Measurements from ENCODE around the gene TENM3.

Gene TENM3

DNA sequence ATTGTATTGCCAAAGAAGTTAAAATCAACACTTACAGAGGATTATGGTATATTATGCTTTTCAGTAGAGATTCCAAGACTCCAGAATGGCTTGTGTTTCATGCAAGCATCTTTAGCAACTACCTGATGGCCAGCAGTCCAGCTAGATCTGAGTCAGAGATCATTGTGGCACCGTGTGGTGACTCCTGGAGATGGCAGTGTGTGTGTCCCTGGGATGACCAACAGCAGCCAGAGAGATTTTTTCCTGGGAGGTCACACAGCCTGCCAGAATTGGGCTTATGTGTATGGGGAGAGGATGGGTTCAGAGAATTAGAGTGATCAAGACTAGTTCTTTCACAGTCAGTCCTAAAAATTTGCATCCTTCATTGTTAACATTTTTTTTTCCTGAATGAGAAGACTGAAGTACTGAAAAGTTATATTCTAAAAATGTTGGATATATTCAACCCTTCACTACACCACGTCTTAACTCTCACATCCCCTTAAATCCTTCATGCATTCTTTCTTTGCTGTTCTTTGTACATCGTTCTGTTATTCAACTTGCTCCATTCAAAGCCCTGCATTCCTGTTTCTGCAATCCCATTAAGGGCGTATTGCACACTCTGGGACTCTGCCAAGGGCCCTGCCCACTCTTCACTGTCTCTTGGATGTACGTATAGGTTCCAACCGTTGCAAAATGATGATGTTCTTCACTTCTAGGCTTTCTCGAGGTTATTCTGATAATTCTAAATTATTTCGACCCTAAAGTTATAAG lies 12.4 kb downstream of the TENM3 start:
- no peak for DNase-seq

DNA sequence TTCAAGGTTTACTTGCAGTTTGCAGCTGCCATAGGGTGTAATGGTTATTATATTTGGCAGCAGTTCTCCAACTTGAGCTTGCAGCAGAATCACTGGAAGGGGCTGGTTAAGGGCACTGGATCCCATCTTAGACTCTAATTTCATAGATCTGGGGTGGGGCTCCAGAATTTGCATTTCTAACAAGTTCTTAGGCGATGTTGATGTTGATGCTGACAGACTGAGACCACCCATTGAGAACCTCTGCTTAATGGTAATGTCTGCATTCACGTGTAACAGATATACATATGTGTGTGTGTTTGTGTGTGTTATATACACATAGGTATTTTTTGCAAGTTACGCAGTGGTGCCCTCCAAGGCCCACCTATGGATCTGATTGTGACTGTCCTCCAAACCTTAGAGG lies 13.8 kb downstream of the TENM3 start:
- no peak for DNase-seq

DNA sequence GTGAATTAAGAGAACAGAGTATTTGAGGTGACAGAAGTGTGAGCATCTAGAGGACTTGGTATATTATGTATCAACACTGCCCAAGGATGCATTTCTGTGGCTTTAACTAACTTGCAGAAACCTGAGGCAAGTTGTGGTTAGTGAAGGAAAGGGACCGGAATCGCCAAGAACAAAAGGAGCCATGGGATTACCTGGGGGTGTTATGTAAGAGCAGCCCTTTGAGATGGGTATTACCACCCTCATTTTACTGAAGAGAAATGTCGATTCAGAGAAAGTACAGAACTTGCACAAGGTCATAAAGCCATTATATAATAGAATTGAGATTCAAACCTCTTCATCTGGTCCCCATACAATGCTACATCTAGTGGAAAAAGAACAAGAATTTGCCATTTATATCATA lies 14.3 kb downstream of the TENM3 start:
- no peak for DNase-seq

DNA sequence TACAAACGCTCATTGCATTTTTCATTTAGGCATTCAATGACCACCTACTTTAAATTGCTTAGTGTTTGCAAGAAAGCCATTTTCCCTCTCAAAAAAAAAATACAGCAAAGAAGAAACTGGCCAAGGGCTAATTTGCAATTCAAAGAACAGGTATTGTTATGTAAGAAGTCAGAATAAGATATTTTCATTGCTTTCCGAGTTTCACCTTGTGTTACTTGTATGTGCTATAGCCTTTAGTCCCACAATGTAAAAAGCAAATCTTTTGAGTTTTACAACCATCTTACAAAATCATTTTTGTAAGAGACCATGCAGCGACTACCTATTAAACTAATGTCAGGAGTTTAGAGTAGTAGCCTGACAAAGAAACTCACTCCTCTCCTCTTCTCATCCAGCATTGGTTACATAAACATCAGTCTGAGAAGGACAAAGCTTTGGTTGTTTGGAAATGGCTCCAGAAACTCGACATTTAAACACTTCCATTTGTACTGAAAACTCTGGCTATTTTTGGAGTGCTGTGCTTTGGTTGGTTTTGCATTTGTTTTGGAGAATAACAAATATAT lies 15.3 kb downstream of the TENM3 start:
- DNase-seq, result no peak

DNA sequence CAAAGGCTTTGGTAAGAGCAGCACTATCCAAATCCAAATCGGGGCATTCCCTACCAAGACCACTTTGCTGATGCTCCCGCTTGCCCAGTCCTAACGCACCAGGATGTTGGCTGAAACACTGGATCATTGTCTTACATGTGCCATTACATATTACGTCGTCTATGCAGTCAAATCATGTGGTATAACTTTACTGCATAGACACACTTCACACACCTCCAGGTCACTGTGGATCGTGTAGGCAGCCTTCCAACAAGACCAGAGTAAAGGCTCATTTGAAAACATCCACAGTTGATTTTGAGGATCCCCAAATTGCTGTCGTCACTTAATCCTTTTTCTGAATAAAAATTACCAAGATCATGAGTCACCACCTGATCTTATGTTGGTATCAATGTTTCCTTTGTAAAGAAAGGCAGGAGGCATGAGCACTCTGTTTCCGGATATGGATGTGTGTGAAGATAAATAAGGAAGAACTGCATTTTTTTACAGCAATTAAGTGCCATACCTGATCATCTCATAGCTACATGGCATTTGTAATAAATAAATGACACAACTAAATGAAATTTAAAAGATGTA lies 18.5 kb downstream of the TENM3 start:
- DNase-seq, result no peak

DNA sequence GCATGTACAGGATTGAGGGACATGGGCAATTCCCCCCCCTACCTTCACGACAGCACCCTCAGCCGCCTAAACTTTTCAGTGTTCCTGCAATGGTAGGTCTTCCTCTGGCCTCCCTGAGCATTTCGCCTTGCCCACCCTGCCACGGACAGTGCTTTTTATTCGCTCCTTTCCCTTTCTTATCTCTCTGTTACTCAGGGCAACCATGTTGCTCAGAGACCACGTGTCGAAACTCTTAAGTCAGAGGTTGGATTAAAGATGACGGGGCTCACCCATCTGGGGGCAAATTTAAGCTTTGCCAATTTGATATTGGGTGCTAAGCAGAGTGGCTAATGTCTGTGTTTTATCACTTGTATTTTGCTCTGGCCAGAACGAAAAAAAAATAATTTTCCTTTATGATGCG lies 20.4 kb downstream of the TENM3 start:
- no peak for DNase-seq

DNA sequence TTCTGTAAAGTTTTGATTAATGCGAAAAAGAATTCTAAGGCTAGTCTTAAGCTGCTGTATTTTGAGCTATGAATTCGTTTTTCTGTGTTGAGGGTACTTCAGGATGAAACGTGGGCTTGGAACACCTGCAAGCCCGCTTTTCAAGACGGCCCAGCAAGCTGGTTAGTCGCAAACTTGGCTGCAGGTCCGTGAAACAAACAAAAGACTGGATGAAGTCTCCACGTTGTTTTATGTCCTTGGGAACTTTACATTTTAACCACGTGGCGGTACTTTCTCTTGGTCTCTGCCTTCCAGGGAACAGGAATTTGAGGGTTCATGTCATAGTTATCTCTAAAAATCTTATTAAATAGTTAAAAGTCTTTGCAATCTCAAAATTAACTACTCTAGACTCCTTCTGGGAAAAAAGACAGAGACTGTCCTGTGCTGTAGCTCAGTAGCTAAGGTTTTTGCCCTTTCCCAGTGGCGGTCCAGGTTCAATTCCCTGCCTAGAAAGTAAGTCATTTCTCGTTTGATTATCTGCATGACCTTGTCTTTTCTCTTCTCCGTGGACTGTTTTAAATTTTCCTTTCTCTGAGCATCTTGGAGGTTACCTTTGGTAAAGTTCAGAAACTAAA lies 21.0 kb downstream of the TENM3 start:
- DNase-seq, result no peak

DNA sequence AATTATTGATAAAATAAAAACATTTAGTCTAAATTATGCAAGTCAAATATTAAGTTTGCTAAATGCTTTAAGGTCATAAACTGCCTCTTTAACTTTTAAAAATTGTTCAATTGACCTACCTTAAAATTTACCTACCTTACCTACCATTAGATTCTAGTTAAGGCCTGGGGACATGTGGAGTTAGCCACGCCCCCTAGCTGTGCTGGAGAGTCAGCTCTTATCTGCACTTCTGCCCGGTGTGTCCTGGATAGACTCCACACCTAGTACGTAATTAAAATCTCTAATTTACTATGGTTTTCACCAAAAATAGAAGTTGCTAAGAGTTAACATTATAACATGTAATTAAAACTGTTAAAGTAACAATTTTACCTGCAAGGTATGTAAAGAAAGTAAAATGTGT lies 22.7 kb downstream of the TENM3 start:
- no peak for DNase-seq

DNA sequence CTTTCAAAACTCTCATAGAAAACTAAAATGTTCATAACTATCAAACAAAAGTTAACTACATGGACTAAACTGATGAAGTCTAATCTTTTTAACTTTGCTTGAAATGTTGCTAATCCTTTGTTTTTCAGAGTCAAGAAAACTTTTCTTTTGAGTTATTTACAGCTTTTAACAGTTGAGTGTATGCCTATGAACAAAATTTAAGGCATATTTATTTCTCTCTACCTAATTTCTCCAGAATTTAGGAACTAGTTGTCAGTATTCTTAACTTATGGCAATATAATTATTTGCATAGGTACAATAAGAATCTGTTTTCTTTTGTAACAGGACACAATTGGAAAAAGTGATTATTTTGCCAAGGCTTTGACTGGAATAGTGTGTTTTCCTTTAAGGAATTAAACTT lies 23.8 kb downstream of the TENM3 start:
- no peak for DNase-seq

DNA sequence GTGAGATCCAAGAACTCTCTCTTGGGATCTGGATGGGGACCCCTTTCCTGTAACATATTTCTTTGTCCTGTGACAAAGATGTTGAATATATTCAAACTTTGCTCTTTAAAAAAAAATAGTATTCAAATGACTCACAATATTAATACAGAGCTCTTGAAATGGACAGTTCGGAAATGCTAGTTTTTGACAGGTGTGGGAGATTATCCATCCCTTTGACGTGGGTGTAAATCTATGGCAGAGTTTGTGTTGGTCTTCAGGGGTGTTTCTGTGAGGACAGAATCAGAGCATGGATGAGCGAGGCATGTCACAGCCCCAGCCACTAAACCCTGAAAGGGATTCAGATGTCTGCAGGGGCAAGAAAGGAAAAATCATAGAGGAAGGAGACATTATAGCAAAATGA lies 25.8 kb downstream of the TENM3 start:
- DNase-seq, result no peak

DNA sequence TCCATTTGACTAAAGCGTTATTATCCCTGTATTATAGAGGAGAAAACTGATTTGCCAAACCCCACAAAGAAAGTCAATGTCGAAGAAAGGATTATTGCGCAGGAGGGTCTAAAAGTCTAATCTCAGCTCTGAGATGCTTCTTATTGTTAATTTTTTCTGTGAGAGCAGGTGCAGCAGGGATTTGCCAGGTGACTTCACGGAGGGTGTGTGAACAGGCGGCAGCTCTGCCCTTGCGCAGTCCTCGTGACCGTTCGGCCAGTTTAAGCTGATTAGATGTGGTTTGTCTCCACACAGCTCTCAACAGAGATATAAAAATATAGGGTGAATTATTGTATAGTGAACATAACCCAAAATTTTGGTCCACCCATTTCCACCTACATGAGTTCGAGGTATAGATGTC lies 28.5 kb downstream of the TENM3 start:
- DNase-seq, result no peak

DNA sequence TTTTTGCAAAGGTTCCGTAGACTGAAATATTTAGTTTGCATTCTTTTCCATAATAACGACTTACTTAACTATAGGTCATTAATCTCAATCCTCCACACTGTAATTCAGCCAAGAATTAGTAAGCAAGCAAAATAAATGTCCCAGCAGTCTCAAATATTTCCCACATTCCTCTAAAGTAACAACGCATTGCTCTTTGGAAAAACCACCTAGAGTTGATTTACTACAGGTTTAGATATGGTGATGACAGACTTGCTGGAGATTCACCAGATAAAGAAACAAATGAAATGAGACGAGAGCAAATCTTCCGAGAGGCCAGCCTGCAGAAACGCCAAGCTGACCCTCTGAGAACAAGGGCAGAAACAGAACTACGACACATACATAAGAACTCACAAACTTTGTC lies 28.9 kb downstream of the TENM3 start:
- no peak for DNase-seq

DNA sequence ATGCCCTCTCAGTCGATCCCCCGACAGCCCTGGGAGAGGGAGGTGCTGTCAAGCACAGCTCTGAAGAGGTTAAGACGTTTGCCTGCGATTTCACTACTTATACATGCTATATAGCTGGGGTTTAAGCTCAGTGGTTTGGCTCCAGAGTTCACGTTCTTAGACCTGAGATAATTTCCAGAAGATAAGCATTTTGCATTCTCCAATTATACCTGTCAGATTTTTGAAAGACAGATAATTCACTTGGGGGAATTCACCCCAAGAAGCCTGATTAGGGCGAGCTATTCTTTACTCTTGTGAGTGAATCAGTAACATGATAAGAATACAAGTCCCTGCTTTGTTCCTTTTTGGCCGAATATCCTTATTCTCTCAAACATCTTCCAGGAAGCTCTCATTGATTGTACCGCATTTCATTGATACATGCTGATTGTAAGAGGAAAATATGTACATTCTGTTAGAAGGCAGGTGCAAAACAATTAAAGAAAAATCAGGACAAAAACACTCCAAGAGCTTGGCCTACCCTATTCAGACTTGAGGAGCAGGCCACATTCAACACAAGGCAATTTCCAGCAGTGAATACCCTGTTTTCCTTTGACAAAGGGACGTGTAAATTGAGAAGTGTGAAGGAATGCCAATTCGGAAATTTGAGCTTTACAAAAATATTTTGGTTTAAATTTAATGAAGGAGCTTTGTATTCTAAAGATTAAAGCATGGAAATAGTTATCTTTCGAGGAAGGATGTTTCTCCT lies 30.2 kb downstream of the TENM3 start:
- no peak for DNase-seq

DNA sequence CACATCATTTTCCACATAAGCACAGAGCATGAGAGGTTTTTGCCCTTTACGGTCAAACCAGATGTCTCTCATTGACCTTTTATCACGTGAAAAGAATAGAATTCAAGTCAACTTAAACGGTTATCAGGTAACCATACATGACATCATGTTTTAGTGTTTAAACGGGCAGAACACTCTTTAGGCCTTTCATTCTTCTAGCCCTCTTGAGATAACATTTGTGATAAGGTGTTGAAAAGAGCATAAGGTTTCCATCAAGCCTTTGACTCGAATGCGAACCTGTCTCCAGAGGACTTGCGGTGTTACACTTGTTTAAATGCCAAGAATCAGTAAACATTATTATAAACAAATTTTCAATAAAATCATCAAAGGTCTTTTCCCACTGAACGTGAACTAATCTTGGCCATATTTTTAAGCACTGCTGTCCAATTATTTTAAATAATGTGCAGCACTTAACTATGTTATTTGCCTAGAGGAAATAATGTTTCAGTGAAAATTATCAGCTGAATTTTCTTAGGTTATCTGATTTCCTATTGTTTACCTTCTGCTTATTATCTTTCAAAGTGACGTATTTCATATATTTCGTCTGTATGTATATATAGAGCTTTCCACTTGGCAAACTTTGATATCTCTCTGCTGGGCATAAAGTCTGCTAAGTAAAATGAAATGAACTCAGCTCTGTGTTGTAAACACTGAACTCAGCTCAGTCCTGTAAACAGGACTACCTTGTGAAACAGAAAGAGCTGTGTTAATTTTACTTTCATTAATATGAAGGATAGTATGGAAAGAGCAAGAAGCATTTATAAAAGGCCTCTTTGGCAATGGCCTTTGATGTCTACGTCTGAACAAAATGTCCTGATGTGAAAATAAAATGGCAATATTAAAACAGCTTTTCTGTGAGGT lies 33.3 kb downstream of the TENM3 start:
- no peak for DNase-seq

DNA sequence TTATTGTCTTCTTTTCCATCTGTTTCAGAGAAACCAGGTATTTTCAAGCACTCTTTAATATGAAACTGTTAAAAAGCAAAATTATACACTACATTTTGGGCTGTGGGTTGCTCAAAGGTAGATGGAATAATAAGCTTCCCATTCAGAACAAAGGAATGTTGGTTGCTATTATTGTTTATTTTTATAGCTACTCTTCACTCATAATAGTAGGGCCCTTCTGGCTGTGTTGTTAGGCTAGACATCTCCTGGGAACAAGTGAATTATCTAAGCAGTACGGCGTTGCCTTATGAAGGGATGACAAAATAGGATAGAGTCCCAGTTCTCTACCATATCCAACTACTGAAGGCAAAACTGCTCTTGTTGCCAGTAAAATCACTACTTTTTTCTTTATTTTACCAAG lies 34.2 kb downstream of the TENM3 start:
- no peak for DNase-seq

DNA sequence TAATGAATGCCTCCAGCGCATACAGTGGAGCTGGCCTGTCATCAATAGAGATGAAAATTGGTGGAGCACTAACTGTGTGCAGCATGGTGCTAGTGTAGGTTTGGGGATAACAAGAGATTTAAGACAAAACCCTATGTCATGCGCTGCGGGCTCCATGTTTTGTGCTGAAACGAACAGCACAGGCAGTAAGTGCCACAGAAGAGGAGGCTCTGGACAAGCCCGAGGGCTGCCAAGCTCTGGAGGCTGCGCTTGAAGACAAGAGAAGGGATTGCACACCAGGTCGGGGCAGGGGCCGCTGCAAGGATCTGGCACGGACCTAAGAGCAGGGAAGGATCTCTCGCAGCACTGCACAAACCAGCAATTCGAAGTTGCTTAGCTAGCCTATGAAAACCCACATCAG lies 35.5 kb downstream of the TENM3 start:
- DNase-seq, result no peak

DNA sequence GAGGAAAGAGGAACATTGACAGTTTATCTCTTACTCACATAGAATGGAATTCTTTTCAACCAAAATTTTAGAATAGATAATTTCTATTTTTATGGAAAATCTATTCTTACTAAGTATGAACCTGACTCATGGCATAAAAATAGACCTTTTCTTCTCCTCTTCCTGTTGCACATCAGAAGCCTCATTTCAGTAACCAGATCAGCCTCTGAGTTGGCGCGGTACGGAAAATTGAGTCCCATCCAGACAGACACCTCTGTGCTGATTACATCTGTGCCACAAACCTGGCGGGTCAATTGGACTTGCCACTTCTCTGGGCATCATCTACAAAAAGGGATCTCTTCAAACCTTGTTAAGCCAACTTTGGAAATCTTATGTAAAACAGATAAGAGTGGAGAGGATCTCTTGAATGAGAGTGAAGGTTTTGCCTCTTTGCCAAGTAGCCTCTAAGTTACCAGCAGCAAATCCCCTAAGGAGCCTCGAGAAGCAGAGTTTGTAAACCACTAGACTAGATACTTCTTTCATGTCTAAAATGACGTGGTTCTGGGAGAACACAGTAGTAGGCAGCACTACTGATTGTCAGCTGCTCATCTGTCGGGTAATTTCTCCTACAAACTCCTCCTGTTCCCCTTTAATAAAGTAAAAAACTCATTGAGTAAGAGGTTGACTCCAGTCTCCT lies 37.4 kb downstream of the TENM3 start:
- no peak for DNase-seq

DNA sequence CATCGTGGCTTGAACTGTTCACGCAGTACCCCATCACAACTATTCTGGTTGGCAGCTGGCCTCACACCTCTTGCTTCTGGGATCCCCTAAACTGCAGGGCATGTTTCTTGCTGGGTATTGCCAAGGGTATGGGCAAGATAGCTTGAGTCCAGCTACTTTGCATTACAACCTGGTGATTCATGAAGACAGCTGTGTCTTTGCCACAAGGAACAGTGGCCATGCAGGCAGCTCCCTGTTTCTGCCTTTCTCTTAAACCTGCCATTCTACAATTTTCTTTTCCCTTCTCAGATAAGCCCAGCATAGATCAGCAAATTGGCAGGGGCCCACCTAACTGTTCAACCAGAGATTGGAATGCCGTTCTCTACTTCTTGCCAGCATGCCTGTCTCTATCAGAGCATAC lies 42.8 kb downstream of the TENM3 start:
- DNase-seq, result no peak

DNA sequence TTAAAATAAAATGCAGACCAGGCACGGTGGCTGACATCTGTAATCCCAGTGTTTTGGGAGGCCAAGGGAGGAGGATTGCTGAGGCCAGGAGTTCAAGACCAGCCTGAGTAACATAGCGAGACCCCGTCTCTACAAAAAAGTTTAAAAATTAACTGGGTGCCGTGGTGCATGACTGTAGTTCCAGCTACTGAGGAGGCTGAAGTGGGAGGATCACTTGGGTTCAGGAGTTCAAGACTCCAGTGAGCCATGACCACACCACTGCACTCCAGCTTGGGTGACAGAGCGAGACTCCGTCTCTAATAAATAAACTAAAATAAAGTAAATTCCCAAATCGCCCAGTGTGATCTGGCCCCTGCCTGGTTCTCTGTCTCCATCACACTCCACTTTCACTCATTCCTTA lies 43.7 kb downstream of the TENM3 start:
- no peak for DNase-seq

DNA sequence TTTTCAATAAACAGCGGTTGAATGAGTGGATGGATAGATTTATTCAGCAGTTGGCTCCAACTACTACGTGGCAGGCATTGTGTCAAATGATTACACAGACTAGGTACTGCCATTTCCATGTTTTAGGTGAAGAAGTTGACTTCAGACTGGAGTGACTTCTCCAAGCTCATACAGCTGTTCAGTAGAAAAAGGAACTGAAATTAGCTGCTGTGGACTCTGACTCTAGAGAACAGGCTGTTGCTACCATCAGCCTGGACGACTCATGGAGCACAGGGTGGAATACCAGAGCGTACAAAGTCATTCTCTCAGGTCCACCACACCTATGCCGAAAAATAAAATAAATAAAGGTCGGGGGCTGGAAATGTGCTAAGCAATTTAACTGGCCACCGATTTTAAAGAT lies 45.3 kb downstream of the TENM3 start:
- DNase-seq, result no peak

DNA sequence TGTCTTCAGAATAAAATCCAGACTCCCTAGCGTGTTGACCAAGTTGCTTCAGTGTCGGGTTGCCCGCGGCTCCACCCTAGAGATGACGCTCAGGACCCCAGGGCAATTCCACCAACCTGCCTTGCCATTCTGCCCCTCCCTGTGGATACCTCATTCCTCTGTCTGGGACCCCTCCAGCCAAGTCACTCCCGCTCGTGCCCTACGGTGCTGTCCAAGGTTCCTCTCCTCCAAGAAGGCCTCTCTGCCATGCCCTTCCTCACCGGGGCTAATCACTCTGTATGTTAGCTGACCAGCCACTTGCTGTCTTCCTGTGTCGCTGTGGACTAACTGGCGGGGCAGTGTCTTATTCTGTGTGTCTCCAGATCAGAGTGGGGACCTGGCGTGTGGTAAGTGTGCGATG lies 46.6 kb downstream of the TENM3 start:
- DNase-seq, result no peak

DNA sequence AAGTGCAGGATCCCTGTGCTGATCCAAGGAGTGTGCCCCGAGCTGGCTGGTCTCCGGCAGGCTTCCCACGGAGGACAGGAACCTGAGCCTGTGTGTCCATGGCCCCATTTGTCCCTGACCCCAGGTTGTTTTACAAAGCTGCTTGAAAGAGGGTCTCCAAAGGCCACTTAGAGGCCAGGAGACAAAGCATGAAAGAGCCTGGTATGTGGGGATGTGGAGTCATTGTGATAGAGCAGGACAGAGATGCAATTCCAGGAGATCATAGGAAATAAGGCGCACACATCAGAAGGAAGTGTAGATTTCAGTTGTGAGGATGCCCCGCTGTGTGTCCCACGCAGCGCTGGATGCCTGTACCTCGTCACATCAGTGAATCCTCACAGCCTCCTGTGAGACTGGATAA lies 48.0 kb downstream of the TENM3 start:
- DNase-seq, result no peak

Measured in activated CD4-positive, alpha-beta T cell treated with anti-CD3 and anti-CD28 coated beads, Interleukin-2, amount 50 U/mL, for 1 hour (primary cell).